ENCODE data around the gene NOD2.

- TF ChIP-seq CTCF (IDR thresholded peaks at IDR 0.05; ENCODE audit: low read depth, low read length, missing input control) (no peak), YY1 (IDR thresholded peaks at IDR 0.05) (peak; percentile 24), TAF1 (conservative IDR thresholded peaks at IDR 0.05) (no peak), MAX (IDR thresholded peaks at IDR 0.05) (peak; percentile 15), RAD21 (IDR thresholded peaks at IDR 0.05) (peak in 1 of 2 donors; percentile 3), ZBTB33 (IDR thresholded peaks at IDR 0.05) (no peak), FOXA1 (IDR thresholded peaks at IDR 0.05) (no peak), GABPA (IDR thresholded peaks at IDR 0.05 in 1 of 2, conservative IDR thresholded peaks at IDR 0.05 in 1 of 2) (no peak), REST (IDR thresholded peaks at IDR 0.05) (no peak), RXRA (IDR thresholded peaks at IDR 0.05) (peak in 1 of 2 donors; percentile 40), JUND (IDR thresholded peaks at IDR 0.05) (peak in 1 of 2 donors; percentile 38)
These were observed 3.4 kb downstream of the NOD2 start for GRCh38 chr16:50696575-50697420.

Data from liver (tissue), 3 donors.